Measurements from ENCODE around the gene LAMP2.

Gene LAMP2

GRCh38 chrX:120457766-120458180 lies 11.3 kb downstream of the LAMP2 start:
- no peak for DNase-seq (ENCODE audit: low read depth in 2 of 2)

- no peak for DNase-seq (ENCODE audit: low read depth in 2 of 2)
Measured at GRCh38 chrX:120456973-120457372, 12.1 kb downstream of the LAMP2 start.

GRCh38 chrX:120453985-120454384 lies 15.1 kb downstream of the LAMP2 start:
- no peak for DNase-seq (ENCODE audit: low read depth in 2 of 2)

- DNase-seq (ENCODE audit: low read depth in 2 of 2), result no peak
Measured at GRCh38 chrX:120452131-120452530, 17.0 kb downstream of the LAMP2 start.

- no peak for DNase-seq (ENCODE audit: low read depth in 2 of 2)
Measured at GRCh38 chrX:120450163-120450562, 18.9 kb downstream of the LAMP2 start.

- no peak for DNase-seq (ENCODE audit: low read depth in 2 of 2)
Measured at GRCh38 chrX:120446498-120446897, 22.6 kb downstream of the LAMP2 start.

GRCh38 chrX:120439921-120440320 lies 29.2 kb downstream of the LAMP2 start:
- DNase-seq (ENCODE audit: low read depth in 2 of 2), result no peak

GRCh38 chrX:120429776-120430540 lies 39.1 kb downstream of the LAMP2 start:
- DNase-seq (ENCODE audit: low read depth in 2 of 2), result no peak

GRCh38 chrX:120428309-120428708 lies 40.8 kb downstream of the LAMP2 start:
- no peak for DNase-seq (ENCODE audit: low read depth in 2 of 2)

- no peak for DNase-seq (ENCODE audit: low read depth in 2 of 2)
Measured at GRCh38 chrX:120426599-120426998, 42.5 kb downstream of the LAMP2 start.

- no peak for DNase-seq (ENCODE audit: low read depth in 2 of 2)
Measured at GRCh38 chrX:120419463-120419862, 49.6 kb downstream of the LAMP2 start.

- no peak for DNase-seq (ENCODE audit: low read depth in 2 of 2)
Measured at GRCh38 chrX:120408168-120408567, 60.9 kb downstream of the LAMP2 start.

- no peak for DNase-seq (ENCODE audit: low read depth in 2 of 2)
Measured at GRCh38 chrX:120406638-120407037, 62.5 kb downstream of the LAMP2 start.

- DNase-seq (ENCODE audit: low read depth in 2 of 2), result no peak
Measured at GRCh38 chrX:120402369-120402768, 66.7 kb downstream of the LAMP2 start.

- no peak for DNase-seq (ENCODE audit: low read depth in 2 of 2)
Measured at GRCh38 chrX:120401301-120401700, 67.8 kb downstream of the LAMP2 start.

- no peak for DNase-seq (ENCODE audit: low read depth in 2 of 2)
Measured at GRCh38 chrX:120380699-120381098, 88.4 kb downstream of the LAMP2 start.

GRCh38 chrX:120379937-120380681 lies 89.0 kb downstream of the LAMP2 start:
- no peak for DNase-seq (ENCODE audit: low read depth in 2 of 2)

- DNase-seq (ENCODE audit: low read depth in 2 of 2), result no peak
Measured at GRCh38 chrX:120378570-120378969, 90.5 kb downstream of the LAMP2 start.
